Fibroblast of pulmonary artery (primary cell): ENCODE results near the gene RALGDS.

Experiments
- DNase-seq: peaks from one replicate; pipeline ENCODE4 v3.0.0-alpha.2; 2010; ENCODE audit warnings: low read depth
- H3K4me3 ChIP-seq: replicated peaks from 2 replicates; pipeline ENCODE4 v1.5.1; 2011; ENCODE audit warnings: low read depth, mild to moderate bottlenecking, control low read depth, low read length, moderate library complexity
- TF ChIP-seq, protein P1 (sequence below): IDR thresholded peaks from 2 replicates; pipeline ENCODE4 v1.5.1; 2011; ENCODE audit warnings: mild to moderate bottlenecking, control low read depth, low read length, inconsistent platforms; ENCODE audit errors: missing control alignments

The RALGDS gene

GRCh38 chr9:133140606-133141005 lies 19.6 kb upstream of the RALGDS start:
- H3K4me3 ChIP-seq: no peak overlapping the region
- TF ChIP-seq, protein P1, sequence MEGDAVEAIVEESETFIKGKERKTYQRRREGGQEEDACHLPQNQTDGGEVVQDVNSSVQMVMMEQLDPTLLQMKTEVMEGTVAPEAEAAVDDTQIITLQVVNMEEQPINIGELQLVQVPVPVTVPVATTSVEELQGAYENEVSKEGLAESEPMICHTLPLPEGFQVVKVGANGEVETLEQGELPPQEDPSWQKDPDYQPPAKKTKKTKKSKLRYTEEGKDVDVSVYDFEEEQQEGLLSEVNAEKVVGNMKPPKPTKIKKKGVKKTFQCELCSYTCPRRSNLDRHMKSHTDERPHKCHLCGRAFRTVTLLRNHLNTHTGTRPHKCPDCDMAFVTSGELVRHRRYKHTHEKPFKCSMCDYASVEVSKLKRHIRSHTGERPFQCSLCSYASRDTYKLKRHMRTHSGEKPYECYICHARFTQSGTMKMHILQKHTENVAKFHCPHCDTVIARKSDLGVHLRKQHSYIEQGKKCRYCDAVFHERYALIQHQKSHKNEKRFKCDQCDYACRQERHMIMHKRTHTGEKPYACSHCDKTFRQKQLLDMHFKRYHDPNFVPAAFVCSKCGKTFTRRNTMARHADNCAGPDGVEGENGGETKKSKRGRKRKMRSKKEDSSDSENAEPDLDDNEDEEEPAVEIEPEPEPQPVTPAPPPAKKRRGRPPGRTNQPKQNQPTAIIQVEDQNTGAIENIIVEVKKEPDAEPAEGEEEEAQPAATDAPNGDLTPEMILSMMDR: no peak
- DNase-seq: no peak

GRCh38 chr9:133140174-133140505 lies 19.1 kb upstream of the RALGDS start:
- no peak for DNase-seq
- H3K4me3 ChIP-seq: no peak overlapping the region
- TF ChIP-seq, protein P1: no peak

- DNase-seq: no peak
- TF ChIP-seq, protein P1: no peak
- no peak overlapping the region for H3K4me3 ChIP-seq
Measured at GRCh38 chr9:133139246-133140173, 18.5 kb upstream of the RALGDS start.

- DNase-seq: no peak
- TF ChIP-seq, protein P1: no peak
- no peak overlapping the region for H3K4me3 ChIP-seq
Measured at GRCh38 chr9:133137451-133138231, 16.6 kb upstream of the RALGDS start.

- H3K4me3 ChIP-seq: no peak overlapping the region
- TF ChIP-seq, protein P1: no peak
Measured at GRCh38 chr9:133135146-133135745, 14.2 kb upstream of the RALGDS start.

GRCh38 chr9:133134388-133135145 lies 13.5 kb upstream of the RALGDS start:
- TF ChIP-seq, protein P1: no peak
- H3K4me3 ChIP-seq: no peak overlapping the region
- DNase-seq: no peak

More at GRCh38 chr9:133135146-133135745, 14.2 kb upstream of the RALGDS start:
- peak; percentile 76 for DNase-seq
